Spleen (tissue), 11 donors: ENCODE measurements around the gene TMEM150C. TPM values are rescaled to one million over a fixed set of nuclear protein-coding genes. Genes with fewer than 3 reads are reported as not detected.
"Not testable (repeated sequence)": the region's sequence is repeated elsewhere in the genome, so short reads cannot be mapped to it uniquely, and the experiment has no call there.

ENCODE experiments used
- DNase-seq: peaks from one replicate; pipeline ENCODE4 v3.0.0-alpha.2; 2020
- H3K27ac ChIP-seq, 8 donors: fragments of 200-600 bp; sonication (generic) in 7 of 8; 1 replicate in 4 of 8; 2 replicates in 4 of 8; pipeline versions ENCODE4 v1.5.0 to v1.8.0; 2016 to 2021; ENCODE audit warnings: inconsistent platforms in 4 of 8, mild to moderate bottlenecking in 4 of 8, moderate library complexity in 1 of 8
- H3K27me3 ChIP-seq, 7 donors: fragments of 200-600 bp; sonication (generic) in 6 of 7; replicated peaks in 1 of 7; 1 replicate in 4 of 7; 2 replicates in 3 of 7; pipeline versions ENCODE4 v1.5.0 to v1.8.0; 2016 to 2021; ENCODE audit warnings: inconsistent platforms in 3 of 7, mild to moderate bottlenecking in 1 of 7
- H3K36me3 ChIP-seq, 6 donors: fragments of 200-600 bp; sonication (generic) in 5 of 6; 1 replicate in 4 of 6; 2 replicates in 2 of 6; pipeline versions ENCODE4 v1.5.0 to v1.8.0; 2016 to 2021; ENCODE audit warnings: inconsistent platforms in 2 of 6
- H3K4me1 ChIP-seq, 6 donors: fragments of 200-600 bp; sonication (generic) in 5 of 6; 1 replicate in 3 of 6; 2 replicates in 3 of 6; pipeline versions ENCODE4 v1.5.0 to v1.8.0; 2016 to 2021; ENCODE audit warnings: inconsistent platforms in 3 of 6
- H3K4me3 ChIP-seq, 8 donors: fragments of 200-600 bp; sonication (generic) in 7 of 8; 1 replicate in 4 of 8; 2 replicates in 4 of 8; pipeline versions ENCODE4 v1.5.0 to v1.8.0; 2016 to 2021; ENCODE audit warnings: inconsistent platforms in 4 of 8, mild to moderate bottlenecking in 4 of 8, moderate library complexity in 2 of 8
- H3K9me3 ChIP-seq, 8 donors: fragments of 200-600 bp; sonication (generic) in 7 of 8; 1 replicate in 4 of 8; 2 replicates in 4 of 8; pipeline versions ENCODE4 v1.5.0 to v1.8.0; 2016 to 2021; ENCODE audit warnings: inconsistent platforms in 4 of 8
- CTCF ChIP-seq, 11 experiments: fragments of 200-600 bp in 7 of 11; fragments of 450-650 bp in 4 of 11; sonication (generic) in 4 of 11; IDR thresholded peaks in 8 of 11; conservative IDR thresholded peaks in 3 of 11; 1 replicate in 7 of 11; 2 replicates in 4 of 11; pipeline versions ENCODE4 v1.4.0 to v1.8.0; 2016 to 2021; ENCODE audit warnings: antibody characterized with exemption in 11 of 11, inconsistent platforms in 4 of 11, mild to moderate bottlenecking in 1 of 11
- POLR2A ChIP-seq, 3 donors: fragments of 450-650 bp; IDR thresholded peaks; one replicate each; pipeline ENCODE4 v1.5.1; 2017; ENCODE audit warnings: antibody characterized with exemption in 3 of 3, mild to moderate bottlenecking in 1 of 3
- POLR2AphosphoS5 ChIP-seq, 3 donors: sonication (generic); formaldehyde crosslinking; IDR thresholded peaks; one replicate each; pipeline ENCODE4 v1.5.1; 2017; ENCODE audit warnings: antibody characterized with exemption in 3 of 3
- WGBS, 5 donors: extraction: QIAGEN DNeasy Blood & Tissue Kit in 3 of 5; methylation state at CpG; one replicate each; pipeline versions ENCODE4 v1.1.5 to v1.1.7; 2013 to 2018; 5-methylcytosine and 5-hydroxymethylcytosine counted together
- intact Hi-C: fragments of 100-400 bp; cut with DNase I; formaldehyde crosslinking; loops from one replicate; pipeline ENCODE4 v1.15.0; 2023; ENCODE audit warnings: low total_unique reads
- polyA plus RNA-seq, 3 donors: library from polyadenylated mRNA; stranded (reverse); fragments of 200-250 nt; gene quantifications; one replicate each; pipeline ENCODE4 v1.2.1, GENCODE V29; 2013
- total RNA-seq, 7 donors: library from RNA; depleted of rRNA in 3 of 7; stranded (reverse); fragments of >200 nt in 3 of 7; fragmentation: NEBNext Ultra II Directional in 4 of 7; extraction: Animal tissue kit (Norgen Biotek cat#: 25700) in 4 of 7; gene quantifications; one replicate each; pipeline versions ENCODE4 v1.1.0 to v1.2.1, GENCODE V29; 2016 to 2021
- donor health status: healthy with polysubstance abuse.
- donor health status: DM: no; HTN: no; CAD: no; lungs with moderate emphysema.
- donor health status: DM: no; HTN: no; CAD: no.
- donor health status: Bipolar disorder and iron deficiency.
- donor health status: healthy.
- donor health status: DM: no; HTN: no; CAD: no.
- donor health status: DM: yes; HTN: yes; CAD: no.

Gene TMEM150C
- total and polyA plus RNA-seq, 10 donors: 3.6 to 26.0 (median 9.4) TPM

- Histone ChIP-seq H3K27me3 (peaks cover 0 to 8% (median 0%) of the 10 kb centered on the region in 7 donors), H3K4me3 (no peak overlapping the region), H3K9me3 (peaks cover 0 to 3% (median 0%) of the 10 kb centered on the region in 8 donors), H3K27ac (no peak overlapping the region), H3K4me1 (peaks cover 0 to 8% (median 0%) of the 10 kb centered on the region in 6 donors), H3K36me3 (no peaks in the 10 kb centered on the region)
- no peak for TF ChIP-seq POLR2A (IDR thresholded peaks at IDR 0.05)
- no peak for TF ChIP-seq POLR2AphosphoS5 (IDR thresholded peaks at IDR 0.05)
- no peak for TF ChIP-seq CTCF (IDR thresholded peaks at IDR 0.05 in 8 of 11, conservative IDR thresholded peaks at IDR 0.05 in 3 of 11)
- no peak for DNase-seq
- intact Hi-C loops: no loop called here
- WGBS, 5 donors: 83 to 98% (median 94%) methylated on average over 3 of the region's 3 CpGs
Measured at GRCh38 chr4:82553020-82553419, 8.8 kb downstream of the TMEM150C start.

- TF ChIP-seq POLR2A (IDR thresholded peaks at IDR 0.05) (no peak), POLR2AphosphoS5 (IDR thresholded peaks at IDR 0.05) (no peak), CTCF (IDR thresholded peaks at IDR 0.05 in 8 of 11, conservative IDR thresholded peaks at IDR 0.05 in 3 of 11) (no peak)
- H3K27ac ChIP-seq: no peak overlapping the region
- H3K9me3 ChIP-seq: peaks cover 0 to 10% (median 6%) of the 10 kb centered on the region in 8 donors
- intact Hi-C loops: no loop called here
- 79 to 97% (median 91%) methylated on average over 2 of the region's 2 CpGs for WGBS, 5 donors
- H3K4me3 ChIP-seq: no peak overlapping the region
- no peaks in the 10 kb centered on the region for H3K36me3 ChIP-seq
- no peak for DNase-seq
- H3K27me3 ChIP-seq: no peaks in the 10 kb centered on the region
- H3K4me1 ChIP-seq: peaks cover 0 to 8% (median 0%) of the 10 kb centered on the region in 6 donors
Measured at GRCh38 chr4:82551734-82552133, 10.1 kb downstream of the TMEM150C start.

- H3K9me3 ChIP-seq: peaks cover 0 to 10% (median 6%) of the 10 kb centered on the region in 8 donors
- H3K36me3 ChIP-seq, DNase-seq, intact Hi-C loops, H3K4me3 ChIP-seq, H3K27me3 ChIP-seq, H3K27ac ChIP-seq, H3K4me1 ChIP-seq: not testable (repeated sequence)
- WGBS, 5 donors: 95 to 99% (median 97%) methylated on average over 3 of the region's 3 CpGs
Measured at GRCh38 chr4:82547850-82548249, 13.9 kb downstream of the TMEM150C start.

- Histone ChIP-seq H3K9me3 (peaks cover 0 to 9% (median 6%) of the 10 kb centered on the region in 8 donors), H3K36me3 (no peaks in the 10 kb centered on the region), H3K27ac (no peak overlapping the region), H3K4me1 (no peaks in the 10 kb centered on the region), H3K27me3 (no peaks in the 10 kb centered on the region), H3K4me3 (no peak overlapping the region)
- DNase-seq: no peak
- WGBS, 5 donors: 95 to 100% (median 98%) methylated on average over 1 of the region's 1 CpG
- intact Hi-C loops: no loop called here
- TF ChIP-seq POLR2AphosphoS5 (IDR thresholded peaks at IDR 0.05): no peak
- TF ChIP-seq POLR2A (IDR thresholded peaks at IDR 0.05): no peak
- TF ChIP-seq CTCF (IDR thresholded peaks at IDR 0.05 in 8 of 11, conservative IDR thresholded peaks at IDR 0.05 in 3 of 11): no peak
Measured at GRCh38 chr4:82543131-82543530, 18.7 kb downstream of the TMEM150C start.

- TF ChIP-seq POLR2A (IDR thresholded peaks at IDR 0.05) (no peak), CTCF (IDR thresholded peaks at IDR 0.05 in 8 of 11, conservative IDR thresholded peaks at IDR 0.05 in 3 of 11) (no peak), POLR2AphosphoS5 (IDR thresholded peaks at IDR 0.05) (no peak)
- 78 to 90% (median 82%) methylated on average over 3 of the region's 3 CpGs for WGBS, 5 donors
Measured at GRCh38 chr4:82542642-82543041, 19.1 kb downstream of the TMEM150C start.

More at GRCh38 chr4:82542642-82543041, 19.1 kb downstream of the TMEM150C start:
- no peak overlapping the region for H3K27ac ChIP-seq
- H3K4me3 ChIP-seq: no peak overlapping the region
- H3K9me3 ChIP-seq: peaks cover 0 to 5% (median 2%) of the 10 kb centered on the region in 8 donors
- H3K36me3 ChIP-seq: no peaks in the 10 kb centered on the region
- no peak for DNase-seq
- no peaks in the 10 kb centered on the region for H3K4me1 ChIP-seq
- H3K27me3 ChIP-seq: no peaks in the 10 kb centered on the region
- intact Hi-C loops: no loop called here
